CD4-positive, alpha-beta T cell (primary cell): ENCODE data around the gene NOTCH1. TPM values are rescaled to one million over a fixed set of nuclear protein-coding genes. Genes with fewer than 3 reads are reported as not detected.
"Not testable (repeated sequence)": the region's sequence is repeated elsewhere in the genome, so short reads cannot be mapped to it uniquely, and the experiment has no call there.

Experiments used
- ATAC-seq: fragments of 200-7000 bp; cut with Tn5 transposase; one replicate; pipeline ENCODE4 v1.10.0; 2022; ENCODE audit warnings: mild to moderate bottlenecking; ENCODE audit not compliant: poor library complexity
- CTCF ChIA-PET: fragments of 350-600 bp; sonication (Branson Sonifier 250); formaldehyde crosslinking; loops from one replicate; lab custom pipeline; 2021; ENCODE audit warnings: antibody characterized with exemption, inconsistent platforms; lab: Charles Lee
- POLR2A ChIA-PET: fragments of 350-600 bp; sonication (Branson Sonifier 250); formaldehyde crosslinking; loops from one replicate; lab custom pipeline; 2021; ENCODE audit warnings: antibody characterized with exemption, inconsistent platforms; lab: Charles Lee
- DNase-seq, 14 experiments: peaks; one replicate each; pipeline ENCODE4 v3.0.0-alpha.2; 2013 to 2020; ENCODE audit warnings: mixed read lengths in 2 of 14
- H3K27ac ChIP-seq, 2 donors: one replicate each; pipeline versions ENCODE4 v1.5.1 to v1.7.0; 2013; ENCODE audit warnings: low read length in 2 of 2, low read depth in 1 of 2, mild to moderate bottlenecking in 1 of 2
- H3K27me3 ChIP-seq, 2 experiments: 1 replicate in 1 of 2; 2 replicates in 1 of 2; pipeline versions ENCODE4 v1.6.1 to v1.7.0; 2013; ENCODE audit warnings: low read length in 2 of 2, control low read depth in 1 of 2, mild to moderate bottlenecking in 1 of 2, moderate library complexity in 1 of 2; ENCODE audit not compliant: insufficient read depth in 2 of 2, control insufficient read depth in 1 of 2
- H3K36me3 ChIP-seq: one replicate; pipeline ENCODE4 v1.6.1; 2013; ENCODE audit warnings: low read length, control low read depth; ENCODE audit not compliant: insufficient read depth
- H3K4me1 ChIP-seq: one replicate; pipeline ENCODE4 v1.6.1; 2013; ENCODE audit warnings: low read length, control low read depth; ENCODE audit not compliant: insufficient read depth
- H3K4me3 ChIP-seq: one replicate; pipeline ENCODE4 v1.5.1; 2013; ENCODE audit warnings: mild to moderate bottlenecking, low read length, moderate library complexity
- H3K9me3 ChIP-seq, 2 experiments: 1 replicate in 1 of 2; 2 replicates in 1 of 2; pipeline versions ENCODE4 v1.6.1 to v1.7.0; 2013; ENCODE audit warnings: low read length in 2 of 2, mild to moderate bottlenecking in 2 of 2, control low read depth in 1 of 2, moderate library complexity in 1 of 2; ENCODE audit not compliant: control insufficient read depth in 1 of 2, insufficient read depth in 1 of 2
- H3K27ac Mint-ChIP-seq: one replicate; pipeline ENCODE4 v1.8.0; 2020; ENCODE audit warnings: mixed read lengths
- H3K27me3 Mint-ChIP-seq: one replicate; pipeline ENCODE4 v1.8.0; 2021; ENCODE audit warnings: mixed read lengths
- H3K36me3 Mint-ChIP-seq: one replicate; pipeline ENCODE4 v1.8.0; 2021; ENCODE audit warnings: low read depth, mixed read lengths
- H3K4me1 Mint-ChIP-seq: one replicate; pipeline ENCODE4 v1.8.0; 2021; ENCODE audit warnings: low read depth, mixed read lengths
- H3K4me3 Mint-ChIP-seq: one replicate; pipeline ENCODE4 v1.8.0; 2020; ENCODE audit warnings: mild to moderate bottlenecking, mixed read lengths
- H3K9me3 Mint-ChIP-seq: one replicate; pipeline ENCODE4 v1.8.0; 2020; ENCODE audit warnings: mixed read lengths
- CTCF ChIP-seq: fragments of 200-600 bp; IDR thresholded peaks from one replicate; pipeline ENCODE4 v1.8.0; 2022; ENCODE audit warnings: antibody characterized with exemption, mild to moderate bottlenecking
- intact Hi-C, 2 experiments: fragments of 100-400 bp; cut with DNase I in 1 of 2; cut with micrococcal nuclease in 1 of 2; formaldehyde crosslinking; loops; one replicate each; pipeline versions ENCODE4 v1.15.1 to v1.9.0; 2023 to 2025; cut with DNase I, micrococcal nuclease
- total RNA-seq, 174 experiments: library from RNA in 2 of 174; stranded (reverse) in 2 of 174; gene quantifications; one replicate each; pipeline ENCODE4 v1.2.3 and lab custom pipeline; 2021 to 2026

The NOTCH1 gene
- total RNA-seq, 2 experiments from 2014 or later: 30.8 to 34.2 TPM

- H3K9me3 ChIP-seq: peaks cover 0 to 12% of the 10 kb centered on the region in 2 experiments
- H3K27me3 ChIP-seq: no peaks in the 10 kb centered on the region
- ATAC-seq (no peak), DNase-seq (no peak)
- Mint-ChIP-seq H3K4me1 (peaks cover 15% of the 10 kb centered on the region), H3K27ac (no peak overlapping the region), H3K36me3 (no peaks in the 10 kb centered on the region), H3K9me3 (no peaks in the 10 kb centered on the region), H3K27me3 (no peaks in the 10 kb centered on the region), H3K4me3 (no peak overlapping the region)
- TF ChIP-seq CTCF: no peak
- H3K4me3 ChIP-seq: no peak overlapping the region
- no peak overlapping the region for H3K27ac ChIP-seq
- POLR2A ChIA-PET: no interaction called here
- peaks cover 26% of the 10 kb centered on the region for H3K4me1 ChIP-seq
- intact Hi-C loops: no loop called here
- CTCF ChIA-PET: no interaction called here
- no peaks in the 10 kb centered on the region for H3K36me3 ChIP-seq
Observed at GRCh38 chr9:136584401-136584932, 38.6 kb upstream of the NOTCH1 start.

- Mint-ChIP-seq H3K36me3 (no peaks in the 10 kb centered on the region), H3K4me3 (no peak overlapping the region), H3K9me3 (no peaks in the 10 kb centered on the region), H3K27me3 (no peaks in the 10 kb centered on the region), H3K4me1 (peaks cover 9% of the 10 kb centered on the region), H3K27ac (no peak overlapping the region)
- Histone ChIP-seq H3K9me3 (peaks cover 0 to 14% of the 10 kb centered on the region in 2 experiments), H3K4me3 (no peak overlapping the region), H3K27me3 (no peaks in the 10 kb centered on the region), H3K4me1 (peaks cover 13% of the 10 kb centered on the region), H3K36me3 (no peaks in the 10 kb centered on the region), H3K27ac (no peak overlapping the region)
- intact Hi-C loops: no loop called here
- ChIA-PET POLR2A (no interaction called here), CTCF (no interaction called here)
- DNase-seq: no peak
- TF ChIP-seq CTCF: no peak
- no peak for ATAC-seq
Observed at GRCh38 chr9:136582977-136583735, 37.3 kb upstream of the NOTCH1 start.

GRCh38 chr9:136581614-136582447 lies 36.0 kb upstream of the NOTCH1 start:
- DNase-seq (no peak), ATAC-seq (no peak)
- Histone ChIP-seq H3K27me3 (no peaks in the 10 kb centered on the region), H3K36me3 (no peaks in the 10 kb centered on the region), H3K9me3 (peaks cover 0 to 16% of the 10 kb centered on the region in 2 experiments), H3K27ac (no peak overlapping the region), H3K4me3 (no peak overlapping the region), H3K4me1 (peaks cover 3% of the 10 kb centered on the region)
- no peaks in the 10 kb centered on the region for H3K36me3 Mint-ChIP-seq
- no peaks in the 10 kb centered on the region for H3K27me3 Mint-ChIP-seq
- H3K27ac Mint-ChIP-seq: no peak overlapping the region
- intact Hi-C loops: no loop called here
- H3K9me3 Mint-ChIP-seq: no peaks in the 10 kb centered on the region
- no peak overlapping the region for H3K4me3 Mint-ChIP-seq
- no peak for TF ChIP-seq CTCF
- H3K4me1 Mint-ChIP-seq: peaks cover 6% of the 10 kb centered on the region
- CTCF ChIA-PET: no interaction called here
- POLR2A ChIA-PET: no interaction called here

GRCh38 chr9:136579650-136580219 lies 33.9 kb upstream of the NOTCH1 start:
- H3K4me3 ChIP-seq, H3K27me3 ChIP-seq, H3K27ac ChIP-seq, H3K4me3 Mint-ChIP-seq, intact Hi-C loops, CTCF ChIA-PET, H3K9me3 Mint-ChIP-seq, H3K27ac Mint-ChIP-seq, H3K4me1 ChIP-seq, H3K36me3 Mint-ChIP-seq, H3K4me1 Mint-ChIP-seq, DNase-seq, H3K36me3 ChIP-seq, H3K27me3 Mint-ChIP-seq: not testable (repeated sequence)
- ATAC-seq: peak; percentile 15
- POLR2A ChIA-PET: interaction anchor here (0.7 kb wide), 1 partner anchor 41 kb away, joined by 3 read pairs; no protein-coding TSS in a partner anchor
- H3K9me3 ChIP-seq: peaks cover 0 to 16% of the 10 kb centered on the region in 2 experiments
